H1 (cell line): ENCODE data around the gene ABI2. TPM values are rescaled to one million over a fixed set of nuclear protein-coding genes. Genes with fewer than 3 reads are reported as not detected.

ENCODE experiments used
- CTCF ChIA-PET: fragments of 300-600 bp; sonication (Branson Sonifier 250); formaldehyde crosslinking; loops from one replicate; lab custom pipeline; 2021; ENCODE audit not compliant: partially characterized antibody; lab: Charles Lee
- POLR2A ChIA-PET: fragments of 300-600 bp; sonication (Branson Sonifier 250); formaldehyde crosslinking; loops from one replicate; lab custom pipeline; 2021; ENCODE audit warnings: inconsistent platforms; ENCODE audit not compliant: partially characterized antibody; lab: Charles Lee
- DNase-seq, 2 experiments: peaks; one replicate each; pipeline versions ENCODE4 v3.0.0 to v3.0.0-alpha.2; 2010 to 2022; ENCODE audit warnings: low spot score in 2 of 2, low read depth in 1 of 2, mixed read lengths in 1 of 2
- FAIRE-seq: peaks from 2 replicates; lab custom pipeline; 2011; peaks lifted over from hg19 to GRCh38; lab: Jason Lieb, UNC
- H2AFZ ChIP-seq: 2 replicates; pipeline ENCODE4 v1.8.1; 2012; ENCODE audit warnings: low read length, inconsistent platforms
- H2AK5ac ChIP-seq: 2 replicates; pipeline ENCODE4 v1.6.1; 2013; ENCODE audit warnings: low read depth, low read length
- H2BK120ac ChIP-seq: replicated peaks from 2 replicates; pipeline ENCODE3; 2013; ENCODE audit warnings: low read depth, low read length, inconsistent platforms
- H2BK12ac ChIP-seq: 2 replicates; pipeline ENCODE4 v1.6.1; 2013; ENCODE audit warnings: low read depth, low read length
- H2BK15ac ChIP-seq: 2 replicates; pipeline ENCODE4 v1.6.1; 2013; ENCODE audit warnings: low read length
- H2BK20ac ChIP-seq: 2 replicates; pipeline ENCODE4 v1.6.1; 2013; ENCODE audit warnings: low read length
- H2BK5ac ChIP-seq: 2 replicates; pipeline ENCODE4 v1.6.1; 2013; ENCODE audit warnings: low read depth, low read length
- H3K14ac ChIP-seq: 2 replicates; pipeline ENCODE4 v1.6.1; 2013; ENCODE audit warnings: inconsistent platforms; ENCODE audit not compliant: insufficient read length
- H3K18ac ChIP-seq: 2 replicates; pipeline ENCODE4 v1.6.1; 2013; ENCODE audit warnings: low read length; ENCODE audit errors: extremely low read depth
- H3K23ac ChIP-seq: 2 replicates; pipeline ENCODE4 v1.6.1; 2013; ENCODE audit warnings: inconsistent platforms; ENCODE audit not compliant: insufficient read length
- H3K23me2 ChIP-seq: 2 replicates; pipeline ENCODE4 v1.6.1; 2013; ENCODE audit warnings: low read depth, low read length
- H3K27ac ChIP-seq: 2 replicates; pipeline ENCODE4 v1.6.1; 2011; ENCODE audit warnings: low read depth, low read length, inconsistent platforms
- H3K27me3 ChIP-seq, 4 experiments: replicated peaks in 1 of 4; 1 replicate in 1 of 4; 2 replicates in 3 of 4; pipeline versions ENCODE4 v1.6.1 to v1.8.1; 2011 to 2013; ENCODE audit warnings: low read length in 3 of 4, mild to moderate bottlenecking in 3 of 4, inconsistent platforms in 2 of 4, mixed read lengths in 2 of 4, moderate library complexity in 1 of 4; ENCODE audit not compliant: control insufficient read depth in 3 of 4, insufficient read depth in 3 of 4; ENCODE audit errors: extremely low read depth in 1 of 4
- H3K36me3 ChIP-seq, 4 experiments: 2 replicates each; pipeline versions ENCODE4 v1.6.1 to v1.8.1; 2011 to 2013; ENCODE audit warnings: mild to moderate bottlenecking in 4 of 4, low read length in 3 of 4, moderate library complexity in 2 of 4, control low read depth in 1 of 4, inconsistent platforms in 1 of 4; ENCODE audit not compliant: insufficient read depth in 4 of 4, control insufficient read depth in 2 of 4
- H3K4ac ChIP-seq: replicated peaks from 2 replicates; pipeline ENCODE3; 2013; ENCODE audit warnings: low read length, low read depth, mixed read lengths, inconsistent platforms; ENCODE audit not compliant: insufficient read length
- H3K4me1 ChIP-seq, 4 experiments: replicated peaks in 1 of 4; 1 replicate in 1 of 4; 2 replicates in 3 of 4; pipeline versions ENCODE4 v1.6.1 to v1.8.1; 2011 to 2013; ENCODE audit warnings: low read length in 3 of 4, inconsistent platforms in 2 of 4, mixed read lengths in 1 of 4; ENCODE audit not compliant: insufficient read depth in 4 of 4, control insufficient read depth in 3 of 4
- H3K4me2 ChIP-seq, 2 experiments: 2 replicates each; pipeline versions ENCODE4 v1.6.1 to v1.8.1; 2011 to 2013; ENCODE audit warnings: low read depth in 2 of 2, low read length in 2 of 2, control low read depth in 1 of 2, inconsistent platforms in 1 of 2, mild to moderate bottlenecking in 1 of 2; ENCODE audit not compliant: insufficient read depth in 1 of 2
- H3K4me3 ChIP-seq, 4 experiments: fragments of 200-600, 300-600 bp in 1 of 4; sonication (generic), shearing (Covaris generic), sonication (Bioruptor Twin) in 1 of 4; 2 replicates each; pipeline versions ENCODE4 v1.5.1 to v1.8.1; 2011 to 2016; ENCODE audit warnings: low read length in 4 of 4, low read depth in 3 of 4, control low read depth in 2 of 4, inconsistent platforms in 2 of 4, mild to moderate bottlenecking in 2 of 4, mixed read lengths in 1 of 4, moderate library complexity in 1 of 4; ENCODE audit not compliant: insufficient read depth in 2 of 4; ENCODE audit errors: extremely low read depth in 1 of 4
- H3K56ac ChIP-seq: replicated peaks from 2 replicates; pipeline ENCODE3; 2013; ENCODE audit warnings: low read depth, mild to moderate bottlenecking, mixed read lengths, low read length, inconsistent platforms; ENCODE audit not compliant: insufficient read length
- H3K79me1 ChIP-seq: 2 replicates; pipeline ENCODE4 v1.6.1; 2013; ENCODE audit warnings: low read depth, low read length, control low read depth
- H3K79me2 ChIP-seq, 2 experiments: 2 replicates each; pipeline versions ENCODE4 v1.6.1 to v1.8.1; 2012 to 2013; ENCODE audit warnings: low read length in 2 of 2, mild to moderate bottlenecking in 2 of 2, inconsistent platforms in 1 of 2; ENCODE audit not compliant: insufficient read depth in 2 of 2, control insufficient read depth in 1 of 2
- H3K9ac ChIP-seq, 4 experiments: replicated peaks in 1 of 4; 1 replicate in 1 of 4; 2 replicates in 3 of 4; pipeline versions ENCODE4 v1.6.1 to v1.8.1; 2011 to 2013; ENCODE audit warnings: low read depth in 3 of 4, low read length in 3 of 4, control low read depth in 2 of 4, mild to moderate bottlenecking in 2 of 4, moderate library complexity in 2 of 4, inconsistent platforms in 1 of 4; ENCODE audit errors: extremely low read depth in 1 of 4
- H3K9me3 ChIP-seq, 2 experiments: 2 replicates each; pipeline versions ENCODE4 v1.6.1 to v1.8.1; 2012 to 2013; ENCODE audit warnings: mild to moderate bottlenecking in 2 of 2, moderate library complexity in 2 of 2, control low read depth in 1 of 2, inconsistent platforms in 1 of 2, low read depth in 1 of 2, low read length in 1 of 2, mixed read lengths in 1 of 2; ENCODE audit not compliant: insufficient read depth in 2 of 2
- H4K20me1 ChIP-seq, 2 experiments: replicated peaks in 1 of 2; 2 replicates each; pipeline versions ENCODE3 to v1.8.1; 2011 to 2013; ENCODE audit warnings: inconsistent platforms in 2 of 2, low read length in 2 of 2, mild to moderate bottlenecking in 1 of 2; ENCODE audit not compliant: insufficient read depth in 2 of 2, control insufficient read depth in 1 of 2
- H4K5ac ChIP-seq: 2 replicates; pipeline ENCODE4 v1.6.1; 2013; ENCODE audit warnings: low read length, low read depth, mixed read lengths, inconsistent platforms; ENCODE audit not compliant: insufficient read length
- H4K8ac ChIP-seq: 2 replicates; pipeline ENCODE4 v1.8.0; 2013; ENCODE audit warnings: mild to moderate bottlenecking, moderate library complexity, low read length, inconsistent platforms; ENCODE audit not compliant: insufficient read depth; ENCODE audit errors: extremely low read depth
- H4K91ac ChIP-seq: replicated peaks from 2 replicates; pipeline ENCODE3; 2013; ENCODE audit warnings: low read length, mixed read lengths, inconsistent platforms; ENCODE audit not compliant: insufficient read length
- ASH2L ChIP-seq: fragments of 200-600, 300-600 bp; sonication (generic); IDR thresholded peaks from one replicate; pipeline ENCODE4 v1.7.1; 2017; ENCODE audit warnings: low read length
- CEBPB ChIP-seq: IDR thresholded peaks from 2 replicates; pipeline ENCODE4 v1.6.1; 2012; ENCODE audit warnings: low read depth, low read length
- CTBP2 ChIP-seq: IDR thresholded peaks from 2 replicates; pipeline ENCODE4 v1.7.0; 2011; ENCODE audit warnings: borderline replicate concordance, mild to moderate bottlenecking, moderate library complexity, mixed read lengths, low read length; ENCODE audit not compliant: insufficient read depth, insufficient read length
- EP300 ChIP-seq, 2 experiments: IDR thresholded peaks; 1 replicate in 1 of 2; 2 replicates in 1 of 2; pipeline ENCODE4 v1.6.1; 2011 to 2012; ENCODE audit warnings: low read depth in 2 of 2, low read length in 2 of 2, mild to moderate bottlenecking in 2 of 2, borderline replicate concordance in 1 of 2, inconsistent platforms in 1 of 2, moderate library complexity in 1 of 2
- FOSL1 ChIP-seq: IDR thresholded peaks from 2 replicates; pipeline ENCODE4 v1.6.1; 2011; ENCODE audit warnings: mild to moderate bottlenecking, low read depth, low read length, moderate library complexity; ENCODE audit not compliant: insufficient read depth
- HDAC2 ChIP-seq, 2 experiments: fragments of 300-600 bp in 1 of 2; sonication (generic) in 1 of 2; IDR thresholded peaks; 2 replicates each; pipeline ENCODE4 v1.6.1; 2011 to 2012; ENCODE audit warnings: low read depth in 2 of 2, low read length in 2 of 2, mild to moderate bottlenecking in 2 of 2, moderate library complexity in 2 of 2, borderline replicate concordance in 1 of 2, inconsistent platforms in 1 of 2
- KDM1A ChIP-seq: fragments of 200-600, 300-600 bp; sonication (generic); IDR thresholded peaks from 2 replicates; pipeline ENCODE4 v1.7.1; 2016; ENCODE audit warnings: mild to moderate bottlenecking, low read length, borderline replicate concordance
- KDM5A ChIP-seq: fragments of 200-600 bp; IDR thresholded peaks from 2 replicates; pipeline ENCODE4 v1.7.1; 2012; ENCODE audit warnings: mild to moderate bottlenecking, low read length, inconsistent platforms, mixed read lengths
- RBBP5 ChIP-seq: IDR thresholded peaks from 2 replicates; pipeline ENCODE4 v1.7.1; 2012; ENCODE audit warnings: low read depth, mild to moderate bottlenecking, inconsistent platforms, low read length, moderate library complexity, borderline replicate concordance
- SP1 ChIP-seq: IDR thresholded peaks from 2 replicates; pipeline ENCODE4 v1.6.1; 2011; ENCODE audit warnings: low read depth, low read length
- SRF ChIP-seq: IDR thresholded peaks from 2 replicates; pipeline ENCODE4 v1.6.1; 2011; ENCODE audit warnings: mild to moderate bottlenecking, low read depth, low read length, moderate library complexity
- SUZ12 ChIP-seq: fragments of 200-600 bp; sonication (generic); IDR thresholded peaks from 2 replicates; pipeline ENCODE4 v1.6.1; 2012; ENCODE audit warnings: mild to moderate bottlenecking, inconsistent platforms, low read length, moderate library complexity, mixed read lengths
- TBP ChIP-seq: IDR thresholded peaks from 2 replicates; pipeline ENCODE4 v1.6.1; 2011; ENCODE audit warnings: low read depth, low read length, improper control_type of control experiment
- ZNF274 ChIP-seq: IDR thresholded peaks from 2 replicates; pipeline ENCODE4 v1.7.0; 2012; ENCODE audit warnings: low read length, borderline replicate concordance; ENCODE audit errors: extremely low read depth
- WGBS, 2 experiments: shearing (Covaris generic) in 1 of 2; methylation state at CpG; one replicate each; pipeline versions ENCODE4 v1.1.6 to v1.1.7; 2013 to 2015; ENCODE audit warnings: low lambda C conversion rate in 2 of 2, mixed read lengths in 2 of 2, inconsistent platforms in 1 of 2, low coverage in 1 of 2, missing lambda C conversion rate in 1 of 2; ENCODE audit not compliant: insufficient replicate concordance in 2 of 2, insufficient coverage in 1 of 2, insufficient read length in 1 of 2; ENCODE audit errors: extremely low coverage in 1 of 2, missing lambda C conversion rate in 1 of 2; 5-methylcytosine and 5-hydroxymethylcytosine counted together
- polyA plus RNA-seq, 7 experiments: library from polyadenylated mRNA; depleted of rRNA in 3 of 7; stranded (reverse) in 5 of 7; unstranded in 2 of 7; fragments of >200 nt in 5 of 7; fragments of 200-250 nt in 2 of 7; gene quantifications; 1 replicate in 5 of 7; 2 replicates in 1 of 7; 4 replicates in 1 of 7; pipeline versions ENCODE4 v1.2.1 to v1.2.3, GENCODE V29; 2011 to 2013; ENCODE audit warnings: missing spikeins in 2 of 7, mixed read lengths in 2 of 7
- total RNA-seq: library from RNA; stranded (reverse); fragmentation: NEBNext Ultra II Directional; extraction: Animal tissue kit (Norgen Biotek cat#: 25700); gene quantifications from 2 replicates; pipeline ENCODE4 v1.2.1, GENCODE V29; 2021

The ABI2 gene
- total and polyA plus RNA-seq, 2 of the 8 experiments (the other 6 are each of a cell fraction or from before 2014, with no cell fraction given) = 62.3 to 118 TPM

GRCh38 chr2:203282101-203282500, 46.1 kb upstream of the ABI2 start:
- no peak overlapping the region for H2AK5ac ChIP-seq
- FAIRE-seq (no peak), DNase-seq (no peak)
- no peak overlapping the region for H3K14ac ChIP-seq
- WGBS, 2 experiments = 87% methylated on average over 7 of the region's 7 CpGs; no CpG with 5 or more reads in 1 of the 2 experiments
- no peak overlapping the region for H3K56ac ChIP-seq
- H3K23ac ChIP-seq = no peak overlapping the region
- H3K27ac ChIP-seq = no peak overlapping the region
- no peak overlapping the region for H4K5ac ChIP-seq
- no peak overlapping the region for H3K4ac ChIP-seq
- no peak overlapping the region for H3K4me3 ChIP-seq
- no peak overlapping the region for H4K8ac ChIP-seq
- no peaks in the 10 kb centered on the region for H4K20me1 ChIP-seq
- no peak overlapping the region for H2BK12ac ChIP-seq
- ChIA-PET POLR2A (interaction anchor here (1.4 kb wide), 1 partner anchor 46 kb away, joined by 3 read pairs; the partner anchor contains the start of gene ABI2), CTCF (interaction anchor here (0.6 to 0.9 kb wide), 2 partner anchors 15 to 457 kb away, joined by 3 to 4 read pairs; no protein-coding TSS in a partner anchor)
- H3K4me1 ChIP-seq = no peaks in the 10 kb centered on the region
- H2BK5ac ChIP-seq = no peak overlapping the region
- H3K27me3 ChIP-seq = no peaks in the 10 kb centered on the region
- no peak overlapping the region for H3K18ac ChIP-seq
- no peak overlapping the region for H2BK15ac ChIP-seq
- peaks cover 9 to 44% (median 15%) of the 10 kb centered on the region in 4 experiments; a peak in 7 of 8 replicates for H3K36me3 ChIP-seq
- H3K9me3 ChIP-seq = no peaks in the 10 kb centered on the region
- no peak overlapping the region for H2AFZ ChIP-seq
- H3K79me2 ChIP-seq = no peaks in the 10 kb centered on the region
- H3K79me1 ChIP-seq = no peaks in the 10 kb centered on the region
- no peak overlapping the region for H3K4me2 ChIP-seq
- no peak overlapping the region for H2BK20ac ChIP-seq
- no peaks in the 10 kb centered on the region for H3K23me2 ChIP-seq
- no peak overlapping the region for H4K91ac ChIP-seq
- H3K9ac ChIP-seq = no peak overlapping the region; a peak in 1 of 7 replicates
- no peak overlapping the region for H2BK120ac ChIP-seq
- TF ChIP-seq ZNF274 = no peak
- TF ChIP-seq CTBP2 = no peak
- TF ChIP-seq KDM1A = no peak
- TF ChIP-seq EP300 (IDR thresholded peaks at IDR 0.05; ENCODE audit: borderline replicate concordance in 1 of 2, low read depth in 2 of 2, low read length in 2 of 2) = no peak
- no peak for TF ChIP-seq KDM5A
- TF ChIP-seq CEBPB = no peak
- TF ChIP-seq SP1 = no peak
- no peak for TF ChIP-seq HDAC2 (IDR thresholded peaks at IDR 0.05; ENCODE audit: borderline replicate concordance in 1 of 2, low read depth in 2 of 2, low read length in 2 of 2)
- TF ChIP-seq ASH2L = no peak
- no peak for TF ChIP-seq RBBP5
- no peak for TF ChIP-seq FOSL1
- no peak for TF ChIP-seq SRF
- TF ChIP-seq TBP = no peak
- TF ChIP-seq SUZ12 = no peak
